Natural killer cell (primary cell): ENCODE results near the gene RUSC1. TPM values are rescaled to one million over a fixed set of nuclear protein-coding genes. Genes with fewer than 3 reads are reported as not detected.

ENCODE experiments used
- ATAC-seq, 3 donors: fragments of 150-1000 bp in 2 of 3; fragments of 200-7000 bp in 1 of 3; cut with Tn5 transposase; 1 replicate in 1 of 3; 2 replicates in 2 of 3; pipeline ENCODE4 v1.10.0; 2021; ENCODE audit warnings: mild to moderate bottlenecking in 2 of 3, moderate library complexity in 2 of 3
- DNase-seq, 2 donors: peaks; one replicate each; pipeline versions ENCODE4 v3.0.0 to v3.0.0-alpha.2; 2013 to 2021; ENCODE audit warnings: mixed read lengths in 1 of 2
- H3K27ac ChIP-seq: one replicate; pipeline ENCODE4 v1.5.1; 2013; ENCODE audit warnings: mild to moderate bottlenecking, low read length
- H3K27me3 ChIP-seq: one replicate; pipeline ENCODE4 v1.6.1; 2013; ENCODE audit warnings: low read length; ENCODE audit not compliant: control insufficient read depth, insufficient read depth
- H3K36me3 ChIP-seq: one replicate; pipeline ENCODE4 v1.6.1; 2013; ENCODE audit warnings: low read length; ENCODE audit not compliant: control insufficient read depth, insufficient read depth
- H3K4me1 ChIP-seq: one replicate; pipeline ENCODE4 v1.6.1; 2013; ENCODE audit warnings: low read length; ENCODE audit not compliant: control insufficient read depth, insufficient read depth
- H3K4me3 ChIP-seq: one replicate; pipeline ENCODE4 v1.5.1; 2013; ENCODE audit warnings: low read length
- H3K9me3 ChIP-seq: one replicate; pipeline ENCODE4 v1.6.1; 2013; ENCODE audit warnings: low read length; ENCODE audit not compliant: control insufficient read depth, insufficient read depth
- H3K27ac Mint-ChIP-seq, 2 donors: one replicate each; pipeline ENCODE4 v1.8.0; 2022; ENCODE audit warnings: mild to moderate bottlenecking in 2 of 2, mixed read lengths in 2 of 2, moderate library complexity in 1 of 2
- H3K27me3 Mint-ChIP-seq, 2 donors: one replicate each; pipeline ENCODE4 v1.8.0; 2022; ENCODE audit warnings: low read depth in 2 of 2, mixed read lengths in 2 of 2
- H3K36me3 Mint-ChIP-seq: one replicate; pipeline ENCODE4 v1.8.0; 2022; ENCODE audit warnings: mixed read lengths
- H3K4me1 Mint-ChIP-seq, 2 donors: one replicate each; pipeline ENCODE4 v1.8.0; 2022; ENCODE audit warnings: mixed read lengths in 2 of 2
- H3K4me3 Mint-ChIP-seq: one replicate; pipeline ENCODE4 v1.8.0; 2022; ENCODE audit warnings: mild to moderate bottlenecking, moderate library complexity, mixed read lengths
- H3K9me3 Mint-ChIP-seq, 2 donors: one replicate each; pipeline ENCODE4 v1.8.0; 2022; ENCODE audit warnings: mixed read lengths in 2 of 2
- CTCF ChIP-seq: fragments of 200-600 bp; IDR thresholded peaks from one replicate; pipeline ENCODE4 v1.8.0; 2022; ENCODE audit warnings: antibody characterized with exemption
- WGBS: methylation state at CpG from one replicate; pipeline ENCODE4 v1.1.7; 2013; ENCODE audit warnings: missing lambda C conversion rate; ENCODE audit not compliant: insufficient coverage; 5-methylcytosine and 5-hydroxymethylcytosine counted together
- intact Hi-C: fragments of 100-400 bp; cut with micrococcal nuclease; formaldehyde crosslinking; loops from one replicate; pipeline ENCODE4 v1.14.2; 2022
- total RNA-seq, 4 donors: library from RNA; stranded (reverse); fragments of 120-200 nt in 1 of 4; gene quantifications; one replicate each; pipeline versions ENCODE4 v1.2.3 to v1.2.4, GENCODE V29; 2013 to 2022

Gene RUSC1
- total RNA-seq, 3 donors from 2014 or later (not counting 1 experiment from before 2014, with no cell fraction given), result 20.4 to 24.7 (median 21.5) TPM

- H3K36me3 Mint-ChIP-seq, result no peaks in the 10 kb centered on the region
- Histone ChIP-seq H3K4me3 (no peak overlapping the region), H3K9me3 (no peaks in the 10 kb centered on the region), H3K27ac (no peak overlapping the region), H3K27me3 (peaks cover 12% of the 10 kb centered on the region), H3K4me1 (peaks cover 7% of the 10 kb centered on the region), H3K36me3 (no peaks in the 10 kb centered on the region)
- H3K9me3 Mint-ChIP-seq, result no peaks in the 10 kb centered on the region
- no peak for DNase-seq
- intact Hi-C loops, result no loop called here
- H3K27ac Mint-ChIP-seq, result no peak overlapping the region
- 89% methylated on average over 7 of the region's 7 CpGs for WGBS
- no peak for TF ChIP-seq CTCF
- peaks cover 0 to 4% of the 10 kb centered on the region in 2 donors for H3K4me1 Mint-ChIP-seq
- H3K4me3 Mint-ChIP-seq, result no peak overlapping the region
- peaks cover 33 to 41% of the 10 kb centered on the region in 2 donors for H3K27me3 Mint-ChIP-seq
- ATAC-seq, result no peak
Observed at GRCh38 chr1:155295942-155296267, 24.8 kb upstream of the RUSC1 start.

GRCh38 chr1:155296661-155297060 lies 24.0 kb upstream of the RUSC1 start:
- intact Hi-C loops, result no loop called here
- Mint-ChIP-seq H3K9me3 (no peaks in the 10 kb centered on the region), H3K27me3 (peaks cover 33 to 38% of the 10 kb centered on the region in 2 donors)

GRCh38 chr1:155297384-155297783 lies 23.3 kb upstream of the RUSC1 start:
- H3K4me3 Mint-ChIP-seq, result no peak overlapping the region
- TF ChIP-seq CTCF, result no peak
- Histone ChIP-seq H3K27me3 (peaks cover 12% of the 10 kb centered on the region), H3K4me3 (no peak overlapping the region), H3K4me1 (peaks cover 7% of the 10 kb centered on the region), H3K9me3 (no peaks in the 10 kb centered on the region), H3K36me3 (no peaks in the 10 kb centered on the region), H3K27ac (no peak overlapping the region)
- H3K27me3 Mint-ChIP-seq, result peaks cover 33 to 37% of the 10 kb centered on the region in 2 donors
- peaks cover 0 to 4% of the 10 kb centered on the region in 2 donors for H3K4me1 Mint-ChIP-seq
- H3K9me3 Mint-ChIP-seq, result no peaks in the 10 kb centered on the region
- H3K27ac Mint-ChIP-seq, result no peak overlapping the region
- DNase-seq, result no peak
- H3K36me3 Mint-ChIP-seq, result no peaks in the 10 kb centered on the region
- no peak for ATAC-seq
- 72% methylated on average over 7 of the region's 7 CpGs for WGBS
- intact Hi-C loops, result no loop called here

More at GRCh38 chr1:155296661-155297060, 24.0 kb upstream of the RUSC1 start:
- peaks cover 0 to 4% of the 10 kb centered on the region in 2 donors for H3K4me1 Mint-ChIP-seq
- Histone ChIP-seq H3K36me3 (no peaks in the 10 kb centered on the region), H3K27ac (no peak overlapping the region), H3K9me3 (no peaks in the 10 kb centered on the region), H3K4me3 (no peak overlapping the region), H3K4me1 (peaks cover 7% of the 10 kb centered on the region), H3K27me3 (peaks cover 12% of the 10 kb centered on the region)
- no peak for TF ChIP-seq CTCF
- DNase-seq (no peak), ATAC-seq (no peak)
- WGBS, result 91% methylated on average over 3 of the region's 3 CpGs
- H3K4me3 Mint-ChIP-seq, result no peak overlapping the region
- H3K27ac Mint-ChIP-seq, result no peak overlapping the region
- no peaks in the 10 kb centered on the region for H3K36me3 Mint-ChIP-seq

- DNase-seq (no peak), ATAC-seq (no peak)
- Histone ChIP-seq H3K4me1 (peaks cover 6% of the 10 kb centered on the region), H3K27me3 (peaks cover 7% of the 10 kb centered on the region), H3K36me3 (no peaks in the 10 kb centered on the region), H3K4me3 (no peak overlapping the region), H3K9me3 (no peaks in the 10 kb centered on the region), H3K27ac (no peak overlapping the region)
- H3K4me3 Mint-ChIP-seq, result no peak overlapping the region
- no peaks in the 10 kb centered on the region for H3K4me1 Mint-ChIP-seq
- no peak for TF ChIP-seq CTCF
- 95% methylated on average over 7 of the region's 8 CpGs for WGBS
- H3K36me3 Mint-ChIP-seq, result no peaks in the 10 kb centered on the region
- H3K27ac Mint-ChIP-seq, result no peak overlapping the region
- intact Hi-C loops, result no loop called here
- no peaks in the 10 kb centered on the region for H3K9me3 Mint-ChIP-seq
- peaks cover 21 to 28% of the 10 kb centered on the region in 2 donors for H3K27me3 Mint-ChIP-seq
Observed at GRCh38 chr1:155300024-155300423, 20.7 kb upstream of the RUSC1 start.
